Iris pigment epithelial cell (primary cell): ENCODE data around the gene MCHR1.
A peak's percentile ranks its signal among the peaks of the same experiment; 100 is the strongest.
"Not testable (repeated sequence)": the region's sequence is repeated elsewhere in the genome, so short reads cannot be mapped to it uniquely, and the experiment has no call there.

Experiments
- DNase-seq: peaks from one replicate; pipeline ENCODE4 v3.0.0-alpha.2; 2011; ENCODE audit warnings: low read depth

MCHR1 gene

GRCh38 chr22:40691532-40691931 lies 12.2 kb downstream of the MCHR1 start:
- no peak for DNase-seq

GRCh38 chr22:40694411-40694810 lies 15.1 kb downstream of the MCHR1 start:
- DNase-seq: no peak

- DNase-seq: no peak
Measured at GRCh38 chr22:40701274-40701673, 22.0 kb downstream of the MCHR1 start.

GRCh38 chr22:40703174-40703573 lies 23.9 kb downstream of the MCHR1 start:
- no peak for DNase-seq

GRCh38 chr22:40703736-40704135 lies 24.5 kb downstream of the MCHR1 start:
- no peak for DNase-seq

- DNase-seq: no peak
Measured at GRCh38 chr22:40705918-40706682, 26.8 kb downstream of the MCHR1 start.

GRCh38 chr22:40707154-40707553 lies 27.9 kb downstream of the MCHR1 start:
- no peak for DNase-seq

GRCh38 chr22:40708177-40708576 lies 28.9 kb downstream of the MCHR1 start:
- no peak for DNase-seq

- peak; percentile 45 for DNase-seq
Measured at GRCh38 chr22:40709752-40710413, 30.6 kb downstream of the MCHR1 start.

- DNase-seq: no peak
Measured at GRCh38 chr22:40712311-40712710, 33.0 kb downstream of the MCHR1 start.

GRCh38 chr22:40714499-40715337 lies 35.4 kb downstream of the MCHR1 start:
- DNase-seq: peak; percentile 71

- no peak for DNase-seq
Measured at GRCh38 chr22:40716116-40716515, 36.8 kb downstream of the MCHR1 start.

GRCh38 chr22:40717657-40718056 lies 38.4 kb downstream of the MCHR1 start:
- not testable (repeated sequence) for DNase-seq

- no peak for DNase-seq
Measured at GRCh38 chr22:40718250-40719204, 39.2 kb downstream of the MCHR1 start.

- no peak for DNase-seq
Measured at GRCh38 chr22:40719599-40719998, 40.3 kb downstream of the MCHR1 start.

GRCh38 chr22:40720156-40720537 lies 40.9 kb downstream of the MCHR1 start:
- DNase-seq: not testable (repeated sequence)

- DNase-seq: peak; percentile 24
Measured at GRCh38 chr22:40720538-40721256, 41.4 kb downstream of the MCHR1 start.

- DNase-seq: peak; percentile 59
Measured at GRCh38 chr22:40721266-40721665, 42.0 kb downstream of the MCHR1 start.

- no peak for DNase-seq
Measured at GRCh38 chr22:40723396-40723933, 44.2 kb downstream of the MCHR1 start.

- peak; percentile 28 for DNase-seq
Measured at GRCh38 chr22:40726514-40726913, 47.2 kb downstream of the MCHR1 start.
